GM19324 (cell line): ENCODE measurements around the gene TTC3.
A peak's percentile ranks its signal among the peaks of the same experiment; 100 is the strongest.
"Not testable (repeated sequence)": the region's sequence is repeated elsewhere in the genome, so short reads cannot be mapped to it uniquely, and the experiment has no call there.

Source experiments
- ATAC-seq: cut with Tn5 transposase; IDR thresholded peaks from one replicate; pipeline ENCODE4 v1.9.1; 2021; ENCODE audit warnings: mild to moderate bottlenecking, moderate library complexity; ENCODE audit not compliant: unreplicated experiment, low FRiP score

Gene TTC3

GRCh38 chr21:37220981-37221664 is 148.1 kb downstream of the TTC3 start:
- peak; percentile 93 for ATAC-seq

DNA sequence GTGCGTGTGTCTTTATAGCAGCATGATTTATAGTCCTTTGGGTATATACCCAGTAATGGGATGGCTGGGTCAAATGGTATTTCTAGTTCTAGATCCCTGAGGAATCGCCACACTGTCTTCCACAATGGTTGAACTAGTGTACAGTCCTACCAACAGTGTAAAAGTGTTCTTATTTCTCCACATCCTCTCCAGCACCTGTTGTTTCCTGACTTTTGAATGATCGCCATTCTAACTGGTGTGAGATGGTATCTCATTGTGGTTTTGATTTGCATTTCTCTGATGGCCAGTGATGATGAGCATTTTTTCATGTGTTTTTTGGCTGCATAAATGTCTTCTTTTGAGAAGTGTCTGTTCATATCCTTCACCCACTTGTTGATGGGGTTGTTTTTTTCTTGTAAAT is 149.2 kb downstream of the TTC3 start:
- not testable (repeated sequence) for ATAC-seq

DNA sequence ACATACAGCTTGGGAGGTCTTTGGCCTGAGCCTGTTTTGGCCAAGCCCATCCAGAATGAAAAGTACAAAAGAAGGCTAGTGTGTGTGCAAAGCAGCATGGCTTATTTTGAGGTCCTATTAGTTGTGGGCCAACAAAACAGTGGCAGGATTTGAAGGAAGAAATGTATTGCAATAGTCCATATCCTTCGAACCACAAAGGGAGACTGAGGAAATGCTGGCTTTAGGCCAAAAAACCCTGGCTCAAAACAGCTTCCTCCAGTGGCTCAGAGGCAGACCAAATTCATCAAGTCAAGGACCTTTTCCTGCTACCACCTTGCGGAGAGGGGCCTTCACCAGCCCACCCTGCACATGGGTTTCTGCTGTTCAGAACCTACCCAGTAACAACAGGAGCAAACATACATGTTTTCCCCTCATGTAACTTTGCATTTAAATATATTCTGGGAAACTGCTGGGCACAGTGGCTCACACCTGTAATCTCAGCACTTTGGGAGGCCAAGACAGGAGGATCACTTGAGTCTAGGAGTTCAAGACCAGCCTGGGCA is 150.8 kb downstream of the TTC3 start:
- no peak for ATAC-seq

DNA sequence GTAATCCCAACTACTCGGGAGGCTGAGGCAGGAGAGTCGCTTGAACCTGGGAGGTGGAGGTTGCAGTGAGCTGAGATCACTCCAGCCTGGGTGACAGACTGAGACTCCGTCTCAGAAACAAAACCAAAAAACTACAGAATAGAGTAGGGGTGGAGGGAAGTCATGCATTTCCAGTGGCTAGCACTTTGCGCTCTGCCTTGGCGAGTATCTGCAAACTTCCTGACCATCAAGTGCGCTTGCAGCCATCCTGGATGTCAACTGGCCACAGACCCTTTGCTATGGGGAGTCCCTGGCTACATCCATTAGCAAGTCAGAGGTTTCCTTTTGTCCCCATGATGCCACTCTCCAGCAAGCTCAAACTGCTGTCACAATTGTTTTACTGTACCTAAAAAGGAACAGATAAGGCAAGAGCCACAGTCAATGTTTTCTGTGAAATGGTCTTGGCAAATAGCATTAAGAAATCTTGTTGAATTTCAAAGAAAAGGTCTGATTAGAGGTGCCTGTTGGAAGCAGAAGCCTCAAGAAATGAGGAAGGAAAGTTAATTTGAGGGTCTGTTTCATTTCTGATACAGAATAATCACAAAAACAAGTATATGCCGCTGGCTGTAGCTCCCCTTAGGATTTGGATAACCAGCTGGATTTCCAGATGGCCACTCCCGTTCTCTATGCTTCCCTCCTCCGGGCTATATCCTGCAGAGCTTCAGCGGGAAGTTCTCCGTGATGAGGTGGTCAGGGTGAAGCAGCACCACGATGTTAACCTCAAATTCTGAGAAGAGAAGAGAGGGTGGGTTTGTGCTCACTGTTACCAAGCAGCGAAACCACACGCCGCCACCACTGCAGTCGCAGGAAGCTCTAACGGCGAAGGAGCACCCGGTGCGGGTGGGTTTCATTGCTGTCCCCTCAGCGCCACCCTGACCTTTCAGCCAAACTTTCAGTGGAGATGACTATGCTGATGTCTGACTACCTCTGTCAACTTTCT is 152.1 kb downstream of the TTC3 start:
- ATAC-seq, result no peak

GRCh38 chr21:37226041-37226920 is 153.2 kb downstream of the TTC3 start:
- ATAC-seq, result no peak

DNA sequence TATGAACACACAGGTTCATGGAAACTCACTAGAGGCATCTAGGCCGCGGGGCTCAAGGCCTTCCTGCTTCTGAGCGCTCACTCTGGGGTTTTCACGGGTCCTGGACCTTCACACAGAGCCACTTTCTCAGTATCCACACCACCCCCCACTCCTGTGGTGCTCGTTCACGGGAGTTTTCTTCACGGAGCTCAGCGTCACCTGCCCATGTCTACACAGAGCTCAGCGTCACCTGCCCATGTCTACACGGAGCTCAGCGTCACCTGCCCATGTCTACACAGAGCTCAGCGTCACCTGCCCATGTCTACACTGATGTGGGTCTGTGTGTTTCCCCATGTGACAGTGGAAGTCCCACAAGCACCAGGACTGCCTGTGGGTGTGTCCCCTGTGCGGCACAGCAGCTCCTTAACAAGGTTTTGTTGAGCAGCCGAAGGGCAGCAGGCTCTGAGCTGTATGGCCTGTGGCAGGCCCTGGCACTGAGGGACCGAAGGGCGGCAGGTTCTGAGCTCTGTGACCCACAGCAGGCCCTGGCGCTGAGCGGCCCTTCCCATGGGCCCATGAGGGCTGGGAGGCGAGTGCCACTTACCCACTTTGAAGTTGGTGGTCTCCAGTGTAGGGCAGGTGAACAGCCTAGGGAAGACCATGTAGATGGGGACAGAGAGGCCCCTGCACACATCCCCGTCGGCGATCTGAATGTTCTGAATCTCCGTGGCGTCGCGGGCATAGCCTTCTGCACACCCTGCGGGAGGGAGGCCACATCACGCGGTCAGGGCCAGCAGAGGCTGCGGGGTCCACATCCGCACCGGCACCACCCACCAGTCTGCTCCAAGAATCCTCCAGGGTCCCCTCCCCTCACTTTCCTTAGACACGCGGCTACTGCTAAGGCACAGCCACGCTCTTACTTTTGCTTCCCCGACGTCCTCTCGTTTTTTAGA is 154.3 kb downstream of the TTC3 start:
- ATAC-seq, result no peak

GRCh38 chr21:37228003-37228400 is 154.9 kb downstream of the TTC3 start:
- ATAC-seq, result no peak

DNA sequence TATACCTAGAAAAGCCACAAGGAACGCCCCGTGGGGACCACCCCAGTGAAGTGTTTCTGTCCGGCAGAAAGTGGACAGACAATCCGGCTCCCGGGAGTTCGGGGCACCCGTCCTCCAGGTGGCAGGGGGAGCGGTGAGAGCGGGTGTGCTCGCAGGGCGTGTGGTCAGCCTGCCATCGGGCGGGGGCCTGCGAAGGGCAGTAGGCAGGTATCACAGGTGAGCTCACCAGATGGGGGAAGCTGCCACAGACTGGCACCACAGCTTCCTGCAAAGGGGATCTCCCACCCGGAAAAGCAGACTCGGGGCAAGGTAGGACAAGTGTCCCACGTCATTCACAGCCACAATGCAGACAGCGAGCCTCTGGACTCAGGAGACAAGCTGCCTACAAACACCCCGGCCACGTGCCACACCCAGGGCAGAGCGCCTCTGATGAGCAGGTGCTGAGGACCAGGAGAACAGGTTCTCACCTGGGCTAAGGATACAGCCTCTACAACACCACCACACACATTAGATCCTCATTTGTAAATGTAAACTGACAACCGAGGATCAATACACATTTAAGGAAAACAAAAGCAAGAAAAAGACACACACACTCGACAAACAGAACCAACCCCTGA is 157.7 kb downstream of the TTC3 start:
- no peak for ATAC-seq

DNA sequence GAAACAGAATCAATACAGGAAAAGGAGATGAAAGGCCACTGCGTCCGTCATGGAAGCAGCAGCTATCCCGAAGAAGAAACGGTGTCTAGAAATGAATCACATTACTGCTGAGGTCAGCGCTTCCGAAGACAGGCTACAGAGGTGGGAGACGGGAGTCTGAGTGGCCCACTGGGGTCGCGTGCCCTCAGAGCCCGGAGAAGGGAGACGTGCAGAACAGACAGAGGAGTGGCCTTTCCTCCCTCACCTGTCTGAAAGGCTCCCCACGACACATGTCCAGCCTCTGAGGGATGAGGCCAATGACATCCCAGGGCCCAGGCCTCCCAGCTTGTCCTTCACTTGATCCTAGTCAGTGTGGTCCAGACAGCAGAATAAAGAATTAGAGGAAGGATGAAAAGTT is 158.2 kb downstream of the TTC3 start:
- ATAC-seq, result no peak

DNA sequence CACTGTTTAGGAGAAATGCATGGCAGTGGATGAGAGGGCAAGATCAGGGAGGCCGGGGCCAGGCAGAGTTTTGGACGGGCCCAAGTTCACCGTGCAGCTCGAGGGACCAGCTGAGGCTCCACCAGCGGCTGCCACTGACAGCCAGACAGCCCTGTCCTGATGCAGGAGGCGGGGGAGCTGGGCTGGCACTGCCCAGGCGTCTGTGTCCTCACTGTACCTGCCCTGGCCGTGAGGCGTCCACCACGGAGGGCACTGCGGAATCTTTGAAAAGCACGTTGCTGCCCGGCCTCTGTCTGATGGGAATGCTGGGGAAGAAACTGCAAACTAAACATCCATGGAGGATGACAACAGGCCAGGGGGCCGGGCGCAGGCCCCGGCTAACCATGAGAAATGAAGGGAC is 158.6 kb downstream of the TTC3 start:
- ATAC-seq, result no peak

DNA sequence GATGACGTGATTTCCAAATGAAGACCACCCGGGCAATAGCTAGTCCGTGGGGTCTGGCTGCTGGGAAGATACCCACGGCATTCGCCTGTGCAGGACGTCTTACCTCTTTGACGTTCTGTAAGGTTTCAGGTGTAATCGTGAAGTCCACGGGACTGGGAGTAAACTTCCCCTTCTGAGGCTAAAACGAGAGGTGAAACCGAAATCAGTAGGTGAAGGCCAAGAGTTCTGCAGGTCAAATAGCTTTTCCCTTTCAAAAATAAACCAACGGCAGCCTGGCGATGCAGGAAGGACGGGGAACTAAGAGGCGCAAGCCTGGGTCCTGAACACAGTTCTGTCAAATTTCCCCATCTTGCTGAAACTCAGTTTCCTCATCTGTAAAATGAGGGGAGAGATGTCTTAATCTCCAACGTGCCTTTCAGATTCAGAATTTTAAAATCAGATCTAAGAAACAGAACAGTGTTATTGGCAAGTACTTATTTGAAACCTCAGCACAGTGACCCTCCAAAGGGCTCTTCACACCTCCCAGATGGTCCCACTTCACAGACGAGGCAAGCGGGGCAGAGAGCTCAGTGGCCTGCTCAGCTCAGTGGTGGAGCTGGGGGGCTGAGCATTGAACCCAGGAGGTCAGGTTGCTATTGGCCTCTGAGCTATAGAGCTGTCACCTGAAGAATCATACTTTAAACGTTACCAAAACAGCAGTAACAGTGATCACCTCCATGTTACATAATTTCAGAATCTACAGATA is 159.4 kb downstream of the TTC3 start:
- peak; percentile 51 for ATAC-seq

DNA sequence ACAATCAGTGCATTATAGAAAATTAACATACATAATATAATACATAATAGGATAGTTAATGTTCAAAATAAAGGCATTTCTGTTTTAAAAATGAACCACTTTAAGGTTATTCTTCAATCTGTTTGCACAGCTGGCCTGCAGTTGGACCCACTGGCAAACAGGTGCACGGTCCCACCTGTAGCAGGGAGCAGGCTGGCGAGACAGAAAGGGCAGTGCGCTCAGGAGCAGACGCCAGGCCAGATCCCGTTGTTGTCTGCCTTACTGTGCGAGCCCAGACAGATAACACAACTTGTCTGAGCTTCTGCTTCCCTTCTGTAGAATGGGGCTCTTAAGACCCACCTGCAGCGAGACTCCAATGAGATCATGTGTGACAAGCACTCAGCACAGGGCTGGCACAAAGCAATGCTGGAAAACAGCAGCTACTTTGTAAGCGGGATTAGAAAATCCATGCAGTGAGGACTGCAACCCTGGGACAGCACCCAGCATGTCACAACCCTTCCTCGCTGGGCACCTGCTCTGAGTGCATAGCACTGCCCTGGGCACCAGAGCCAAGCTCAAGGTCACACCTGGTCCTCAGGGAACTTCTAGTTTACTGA is 160.6 kb downstream of the TTC3 start:
- ATAC-seq, result no peak

DNA sequence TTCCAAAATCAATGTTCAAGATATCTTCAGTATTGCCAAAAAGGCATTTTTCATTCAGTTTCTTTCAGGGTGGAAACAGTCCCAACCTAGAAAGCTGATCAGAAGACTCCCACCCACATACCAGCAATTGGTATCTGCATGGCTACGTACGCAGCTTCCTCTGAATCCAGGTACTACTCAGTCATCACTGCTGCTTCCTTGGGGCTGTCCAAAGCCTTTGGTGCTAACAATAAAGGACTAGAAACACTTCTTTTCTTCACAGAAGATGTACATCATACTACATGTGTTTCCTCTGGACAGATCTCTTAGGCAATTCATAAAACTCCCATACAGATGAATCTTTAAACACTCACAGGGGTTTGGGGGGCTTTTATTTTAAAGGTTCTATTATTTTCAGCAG is 164.3 kb downstream of the TTC3 start:
- no peak for ATAC-seq

DNA sequence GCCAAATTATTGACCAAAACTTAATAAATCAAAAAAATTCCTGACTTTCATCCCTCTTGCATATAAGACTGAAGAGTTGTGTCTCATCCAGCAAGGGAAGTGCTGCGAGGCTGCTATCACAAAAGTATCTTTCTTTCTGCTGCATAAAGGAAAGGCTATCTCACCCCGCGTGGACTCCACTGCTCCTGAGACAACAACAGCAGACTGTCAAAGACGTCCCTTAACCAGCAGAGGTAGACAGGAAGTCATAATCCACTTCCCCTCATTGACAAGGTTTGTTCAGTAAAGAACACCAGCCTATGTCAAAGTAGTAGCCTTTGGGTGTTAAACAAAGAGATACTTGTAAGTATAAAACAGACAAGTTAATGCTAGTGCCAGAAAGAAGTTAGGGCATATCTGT is 164.7 kb downstream of the TTC3 start:
- no peak for ATAC-seq

DNA sequence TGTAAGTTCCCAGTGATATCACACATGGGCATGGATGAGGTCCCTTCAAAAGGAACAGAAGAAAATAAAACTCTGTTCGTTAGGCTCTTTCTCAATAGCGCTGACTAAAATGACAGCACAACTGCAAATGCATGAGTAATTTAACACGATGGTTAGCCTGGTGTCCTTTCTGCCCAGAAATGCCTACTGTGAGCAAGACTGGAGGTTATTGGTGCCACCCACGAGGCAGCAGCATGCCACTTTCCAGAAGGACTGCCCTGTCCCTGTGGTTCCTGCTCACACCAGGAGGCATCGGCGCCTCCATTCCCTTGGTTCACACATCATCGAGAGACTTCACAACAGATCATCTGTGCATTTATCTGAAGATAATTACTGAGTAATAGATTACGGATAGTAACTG is 167.9 kb downstream of the TTC3 start:
- no peak for ATAC-seq

DNA sequence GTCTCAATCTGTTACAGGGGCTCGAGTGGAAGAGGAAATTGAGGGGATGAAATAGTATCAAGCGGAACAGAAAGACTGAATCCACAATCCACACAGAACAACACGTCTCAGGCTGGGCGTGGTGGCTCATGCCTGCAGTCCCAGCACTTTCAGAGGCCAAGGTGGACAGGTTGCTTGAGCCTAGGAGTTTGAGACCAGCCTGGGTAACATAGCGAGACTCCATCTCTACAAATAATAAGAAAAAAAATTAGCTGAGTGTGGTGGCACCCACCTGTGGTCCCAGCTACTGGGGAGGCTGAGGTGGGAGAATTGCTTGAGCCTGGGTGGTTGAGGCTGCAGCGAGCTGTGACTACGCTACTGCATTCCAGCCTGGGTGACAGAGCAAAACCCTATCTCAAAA is 168.4 kb downstream of the TTC3 start:
- ATAC-seq, result no peak

DNA sequence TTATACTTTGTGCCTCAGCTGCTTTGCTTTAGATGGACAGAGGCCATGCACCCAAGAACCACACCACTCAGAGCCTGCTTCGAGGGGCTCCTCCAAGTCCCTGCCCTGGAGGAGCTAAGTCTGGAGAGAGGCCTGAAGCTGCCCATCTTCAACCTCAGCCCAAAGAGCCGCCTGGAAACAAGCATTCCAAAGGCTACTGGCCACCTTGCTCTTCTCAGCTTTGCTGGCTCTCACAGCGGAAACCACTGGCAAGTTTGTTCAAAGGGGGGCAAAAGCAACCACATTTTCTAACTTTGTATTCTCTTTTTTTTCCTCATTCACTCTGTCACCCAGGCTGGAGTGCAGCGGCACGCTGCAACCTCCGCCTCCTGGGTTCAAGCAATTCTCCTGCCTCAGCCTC is 170.9 kb downstream of the TTC3 start:
- ATAC-seq, result no peak

DNA sequence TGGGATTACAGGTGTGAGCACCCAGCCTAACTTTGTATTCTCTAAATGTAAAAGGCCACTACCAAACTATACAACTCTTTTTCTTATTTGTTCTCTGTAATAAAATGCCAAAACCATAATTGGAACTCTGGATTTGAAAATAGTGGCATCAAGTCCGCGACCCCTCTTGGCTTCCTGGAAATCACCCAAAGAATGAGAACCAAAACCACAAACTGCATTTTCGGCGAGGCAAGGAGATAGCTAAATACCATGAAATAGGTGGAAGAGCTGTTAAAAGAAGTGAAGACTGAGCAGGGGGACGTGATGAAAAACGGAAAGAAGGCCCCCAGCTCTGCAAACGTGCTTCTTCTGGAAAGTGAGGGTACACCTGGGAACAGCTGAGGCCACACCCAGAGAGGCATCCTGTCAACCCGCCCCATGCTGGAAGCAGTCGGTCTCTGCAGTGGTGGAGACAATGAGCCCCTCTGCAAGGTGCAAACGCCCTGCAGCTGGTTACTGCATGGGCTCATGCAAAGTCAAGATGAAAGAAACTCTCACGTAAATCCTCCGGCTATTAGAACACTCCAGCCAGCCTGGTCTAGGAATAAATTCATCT is 171.5 kb downstream of the TTC3 start:
- no peak for ATAC-seq
